Activated CD4-positive, alpha-beta memory T cell treated with anti-CD3 and anti-CD28 coated beads for 36 hours (primary cell): ENCODE measurements around the gene DONSON. TPM values are rescaled to one million over a fixed set of nuclear protein-coding genes. Genes with fewer than 3 reads are reported as not detected.
"Not testable (repeated sequence)": the region's sequence is repeated elsewhere in the genome, so short reads cannot be mapped to it uniquely, and the experiment has no call there.

ENCODE experiments used
- CTCF ChIA-PET: fragments of 350-600 bp; sonication (Branson Sonifier 250); formaldehyde crosslinking; loops from one replicate; lab custom pipeline; 2021; ENCODE audit warnings: antibody characterized with exemption, inconsistent platforms; lab: Charles Lee
- POLR2A ChIA-PET: fragments of 350-600 bp; sonication (Branson Sonifier 250); formaldehyde crosslinking; loops from one replicate; lab custom pipeline; 2021; ENCODE audit warnings: antibody characterized with exemption; lab: Charles Lee
- DNase-seq: peaks from one replicate; pipeline ENCODE4 v3.0.0-alpha.2; 2020
- H3K27ac Mint-ChIP-seq: one replicate; pipeline ENCODE4 v1.8.0; 2021; ENCODE audit warnings: mixed read lengths
- H3K27me3 Mint-ChIP-seq: one replicate; pipeline ENCODE4 v1.8.0; 2021; ENCODE audit warnings: mixed read lengths
- H3K36me3 Mint-ChIP-seq: one replicate; pipeline ENCODE4 v1.8.0; 2021; ENCODE audit warnings: mixed read lengths
- H3K4me1 Mint-ChIP-seq: one replicate; pipeline ENCODE4 v1.8.0; 2021; ENCODE audit warnings: low read depth, mixed read lengths
- H3K4me3 Mint-ChIP-seq: one replicate; pipeline ENCODE4 v1.8.0; 2021; ENCODE audit warnings: mild to moderate bottlenecking, mixed read lengths
- H3K9me3 Mint-ChIP-seq: one replicate; pipeline ENCODE4 v1.8.0; 2021; ENCODE audit warnings: mixed read lengths
- intact Hi-C: fragments of 100-400 bp; cut with micrococcal nuclease; formaldehyde crosslinking; loops from one replicate; pipeline ENCODE4 v1.15.1; 2023
- total RNA-seq, 2 experiments: library from RNA; stranded (reverse); gene quantifications; one replicate each; pipeline ENCODE4 v1.2.3, GENCODE V29; 2021

Gene DONSON
- total RNA-seq, 2 experiments from 2014 or later = 38.2 to 39.0 TPM

GRCh38 chr21:33587792-33588484 is 546 bp downstream of the DONSON start:
- Mint-ChIP-seq H3K36me3 (peaks cover 13% of the 10 kb centered on the region), H3K27me3 (no peaks in the 10 kb centered on the region), H3K4me3 (peak overlapping the region; percentile 86), H3K27ac (peak overlapping the region; percentile 56), H3K9me3 (no peaks in the 10 kb centered on the region), H3K4me1 (peaks cover 21% of the 10 kb centered on the region)
- DNase-seq = peak; percentile 45
- POLR2A ChIA-PET = interaction anchor here (1.0 to 2.6 kb wide), 9 partner anchors 7 to 108 kb away, joined by 3 to 16 read pairs (median 4); partner anchors contain the start of genes GART, SON and TMEM50B
- intact Hi-C loops = loop anchor here (1.0 to 5.0 kb wide), 4 partner anchors 46 to 111 kb away; partner anchors contain the start of genes CRYZL1, DNAJC28, GART and TMEM50B
- CTCF ChIA-PET = interaction anchor here (0.8 to 4.4 kb wide), 8 partner anchors 10 to 143 kb away, joined by 3 to 51 read pairs (median 3); partner anchors contain the start of gene TMEM50B

GRCh38 chr21:33586927-33587326 is 1.6 kb downstream of the DONSON start:
- CTCF ChIA-PET = interaction anchor here (1.0 kb wide), 1 partner anchor 19 kb away, joined by 6 read pairs; no protein-coding TSS in a partner anchor
- H3K36me3 Mint-ChIP-seq = peaks cover 14% of the 10 kb centered on the region
- H3K4me1 Mint-ChIP-seq = peaks cover 21% of the 10 kb centered on the region
- intact Hi-C loops = loop anchor here (5.0 kb wide), 1 partner anchor 110 kb away; the partner anchor contains the start of gene TMEM50B
- H3K9me3 Mint-ChIP-seq = no peaks in the 10 kb centered on the region
- DNase-seq = no peak
- no peaks in the 10 kb centered on the region for H3K27me3 Mint-ChIP-seq
- POLR2A ChIA-PET = no interaction called here
- no peak overlapping the region for H3K27ac Mint-ChIP-seq
- H3K4me3 Mint-ChIP-seq = peak overlapping the region; percentile 62

- Mint-ChIP-seq H3K27ac (no peak overlapping the region), H3K36me3 (peaks cover 21% of the 10 kb centered on the region), H3K4me3 (no peak overlapping the region), H3K27me3 (no peaks in the 10 kb centered on the region), H3K9me3 (no peaks in the 10 kb centered on the region), H3K4me1 (peaks cover 22% of the 10 kb centered on the region)
- DNase-seq = no peak
- intact Hi-C loops = no loop called here
- CTCF ChIA-PET = interaction anchor here (1.0 to 1.8 kb wide), 3 partner anchors 21 to 27 kb away, joined by 3 to 12 read pairs (median 3); no protein-coding TSS in a partner anchor
- POLR2A ChIA-PET = no interaction called here
Measured at GRCh38 chr21:33584455-33584854, 4.0 kb downstream of the DONSON start.

- POLR2A ChIA-PET = interaction anchor here (0.6 to 0.8 kb wide), 3 partner anchors 9 to 35 kb away, joined by 3 to 4 read pairs (median 4); partner anchors contain the start of genes DONSON and SON
- intact Hi-C loops = no loop called here
- Mint-ChIP-seq H3K36me3 (peaks cover 29% of the 10 kb centered on the region), H3K27me3 (no peaks in the 10 kb centered on the region), H3K4me1 (peaks cover 11% of the 10 kb centered on the region), H3K9me3 (no peaks in the 10 kb centered on the region), H3K4me3 (no peak overlapping the region), H3K27ac (peak overlapping the region; percentile 84)
- DNase-seq = no peak
- CTCF ChIA-PET = interaction anchor here (0.7 to 1.7 kb wide), 2 partner anchors 27 to 120 kb away, joined by 3 to 7 read pairs; no protein-coding TSS in a partner anchor
Measured at GRCh38 chr21:33578959-33579542, 9.4 kb downstream of the DONSON start.

- Mint-ChIP-seq H3K36me3 (peaks cover 34% of the 10 kb centered on the region), H3K9me3 (no peaks in the 10 kb centered on the region), H3K4me3 (no peak overlapping the region), H3K4me1 (peaks cover 11% of the 10 kb centered on the region), H3K27ac (no peak overlapping the region), H3K27me3 (no peaks in the 10 kb centered on the region)
- ChIA-PET CTCF (interaction anchor here (0.7 to 1.7 kb wide), 2 partner anchors 28 to 119 kb away, joined by 3 to 7 read pairs; no protein-coding TSS in a partner anchor), POLR2A (no interaction called here)
- no peak for DNase-seq
- intact Hi-C loops = no loop called here
Measured at GRCh38 chr21:33578214-33578613, 10.3 kb downstream of the DONSON start.

GRCh38 chr21:33576741-33577141 is 11.7 kb downstream of the DONSON start:
- H3K4me3 Mint-ChIP-seq, H3K27me3 Mint-ChIP-seq, H3K27ac Mint-ChIP-seq, H3K9me3 Mint-ChIP-seq, intact Hi-C loops, DNase-seq, POLR2A ChIA-PET: not testable (repeated sequence)
- CTCF ChIA-PET = interaction anchor here (1.2 kb wide), 1 partner anchor 29 kb away, joined by 3 read pairs; no protein-coding TSS in a partner anchor
- Mint-ChIP-seq H3K36me3 (peaks cover 38% of the 10 kb centered on the region), H3K4me1 (peaks cover 14% of the 10 kb centered on the region)

GRCh38 chr21:33572350-33572749 is 16.1 kb downstream of the DONSON start:
- H3K36me3 Mint-ChIP-seq = peaks cover 47% of the 10 kb centered on the region
- H3K9me3 Mint-ChIP-seq = no peaks in the 10 kb centered on the region
- DNase-seq = no peak
- no peaks in the 10 kb centered on the region for H3K27me3 Mint-ChIP-seq
- no peak overlapping the region for H3K4me3 Mint-ChIP-seq
- H3K4me1 Mint-ChIP-seq = peaks cover 24% of the 10 kb centered on the region
- H3K27ac Mint-ChIP-seq = peak overlapping the region; percentile 73
- ChIA-PET CTCF (interaction anchor here (4.4 kb wide), 1 partner anchor 33 kb away, joined by 24 read pairs; no protein-coding TSS in a partner anchor), POLR2A (interaction anchor here (1.2 kb wide), 1 partner anchor 9 kb away, joined by 3 read pairs; no protein-coding TSS in a partner anchor)
- intact Hi-C loops = no loop called here

GRCh38 chr21:33569991-33570390 is 18.5 kb downstream of the DONSON start:
- H3K27me3 Mint-ChIP-seq = no peaks in the 10 kb centered on the region
- ChIA-PET POLR2A (interaction anchor here (0.6 to 1.1 kb wide), 2 partner anchors 9 to 19 kb away, joined by 3 to 4 read pairs; partner anchors contain the start of gene DONSON), CTCF (interaction anchor here (1.2 kb wide), 1 partner anchor 36 kb away, joined by 4 read pairs; no protein-coding TSS in a partner anchor)
- no peak for DNase-seq
- peak overlapping the region; percentile 36 for H3K27ac Mint-ChIP-seq
- H3K4me3 Mint-ChIP-seq = no peak overlapping the region
- H3K9me3 Mint-ChIP-seq = no peaks in the 10 kb centered on the region
- H3K36me3 Mint-ChIP-seq = peaks cover 44% of the 10 kb centered on the region
- intact Hi-C loops = no loop called here
- H3K4me1 Mint-ChIP-seq = peaks cover 39% of the 10 kb centered on the region

GRCh38 chr21:33568448-33568847 is 20.0 kb downstream of the DONSON start:
- Mint-ChIP-seq H3K4me1 (peaks cover 49% of the 10 kb centered on the region), H3K4me3 (no peak overlapping the region), H3K27me3 (no peaks in the 10 kb centered on the region), H3K36me3 (peaks cover 35% of the 10 kb centered on the region), H3K27ac (peak overlapping the region; percentile 66), H3K9me3 (no peaks in the 10 kb centered on the region)
- CTCF ChIA-PET = no interaction called here
- DNase-seq = no peak
- POLR2A ChIA-PET = no interaction called here
- intact Hi-C loops = no loop called here

- peak overlapping the region; percentile 66 for H3K27ac Mint-ChIP-seq
- no peaks in the 10 kb centered on the region for H3K9me3 Mint-ChIP-seq
- H3K4me1 Mint-ChIP-seq = peaks cover 53% of the 10 kb centered on the region
- no peak for DNase-seq
- ChIA-PET CTCF (interaction anchor here (3.6 kb wide), 1 partner anchor 38 kb away, joined by 14 read pairs; no protein-coding TSS in a partner anchor), POLR2A (no interaction called here)
- H3K27me3 Mint-ChIP-seq = no peaks in the 10 kb centered on the region
- intact Hi-C loops = no loop called here
- no peak overlapping the region for H3K4me3 Mint-ChIP-seq
- peaks cover 35% of the 10 kb centered on the region for H3K36me3 Mint-ChIP-seq
Measured at GRCh38 chr21:33567914-33568313, 20.6 kb downstream of the DONSON start.

- ChIA-PET CTCF (interaction anchor here (1.0 to 3.6 kb wide), 2 partner anchors 22 to 39 kb away, joined by 3 to 14 read pairs; partner anchors contain the start of gene DONSON), POLR2A (interaction anchor here (0.6 kb wide), 1 partner anchor 162 kb away, joined by 3 read pairs; no protein-coding TSS in a partner anchor)
- H3K9me3 Mint-ChIP-seq = no peaks in the 10 kb centered on the region
- H3K4me3 Mint-ChIP-seq = no peak overlapping the region
- H3K27me3 Mint-ChIP-seq = no peaks in the 10 kb centered on the region
- DNase-seq = no peak
- peaks cover 53% of the 10 kb centered on the region for H3K4me1 Mint-ChIP-seq
- intact Hi-C loops = no loop called here
- peak overlapping the region; percentile 23 for H3K27ac Mint-ChIP-seq
- peaks cover 31% of the 10 kb centered on the region for H3K36me3 Mint-ChIP-seq
Measured at GRCh38 chr21:33566514-33566913, 22.0 kb downstream of the DONSON start.
